Transverse colon (tissue), 4 donors: ENCODE measurements around the gene ASB10. TPM values are rescaled to one million over a fixed set of nuclear protein-coding genes. Genes with fewer than 3 reads are reported as not detected.

Source experiments
- DNase-seq: peaks from one replicate; pipeline ENCODE4 v3.0.0-alpha.2; 2019
- H3K27ac ChIP-seq, 4 donors: fragments of 200-600 bp; sonication (generic); 2 replicates each; pipeline ENCODE4 v1.5.1; 2016 to 2018; ENCODE audit warnings: inconsistent platforms in 4 of 4
- H3K27me3 ChIP-seq: fragments of 200-600 bp; sonication (generic); 2 replicates; pipeline ENCODE4 v1.5.1; 2017; ENCODE audit warnings: inconsistent platforms
- H3K36me3 ChIP-seq, 4 donors: fragments of 200-600 bp; sonication (generic); 2 replicates each; pipeline ENCODE4 v1.5.1; 2017 to 2019; ENCODE audit warnings: inconsistent platforms in 4 of 4
- H3K4me1 ChIP-seq, 4 donors: fragments of 200-600 bp; sonication (generic); 2 replicates each; pipeline ENCODE4 v1.5.1; 2017 to 2020; ENCODE audit warnings: inconsistent platforms in 4 of 4
- H3K4me3 ChIP-seq, 4 donors: fragments of 200-600 bp; sonication (generic); 1 replicate in 1 of 4; 2 replicates in 3 of 4; pipeline versions ENCODE4 v1.5.1 to v1.6.1; 2017 to 2019; ENCODE audit warnings: inconsistent platforms in 4 of 4
- H3K9me3 ChIP-seq, 2 donors: fragments of 200-600 bp; sonication (generic); 2 replicates each; pipeline ENCODE4 v1.5.1; 2017 to 2019; ENCODE audit warnings: inconsistent platforms in 2 of 2
- EP300 ChIP-seq: sonication (generic); formaldehyde crosslinking; IDR thresholded peaks from one replicate; pipeline ENCODE4 v1.6.1; 2017; ENCODE audit warnings: antibody characterized with exemption, low read depth
- POLR2A ChIP-seq: fragments of 450-650 bp; IDR thresholded peaks from one replicate; pipeline ENCODE4 v1.6.1; 2016; ENCODE audit warnings: antibody characterized with exemption, mild to moderate bottlenecking, moderate library complexity
- POLR2AphosphoS5 ChIP-seq, 3 donors: sonication (generic); formaldehyde crosslinking; IDR thresholded peaks; one replicate each; pipeline ENCODE4 v1.6.1; 2016; ENCODE audit warnings: antibody characterized with exemption in 3 of 3
- WGBS, 2 donors: methylation state at CpG; one replicate each; pipeline ENCODE4 v1.1.5; 2018; ENCODE audit warnings: low coverage in 1 of 2; 5-methylcytosine and 5-hydroxymethylcytosine counted together
- in situ Hi-C, 4 donors: fragments of 200-750 bp; cut with MboI; loops; one replicate each; pipeline versions ENCODE4 v1.15.0 to v1.15.1; 2017; ENCODE audit warnings: low sequenced_read_pairs in 3 of 4, low pct_ligation_motif_present in 1 of 4, low pct_unique_long_range_greater_than_20kb in 1 of 4
- intact Hi-C: fragments of 100-400 bp; cut with DNase I; formaldehyde crosslinking; loops from one replicate; pipeline ENCODE4 v1.15.1; 2023; ENCODE audit warnings: low total_unique reads
- total RNA-seq, 4 donors: library from RNA; depleted of rRNA; stranded (reverse); fragments of >200 nt; gene quantifications; one replicate each; pipeline ENCODE4 v1.1.0, GENCODE V29; 2016
- TF ChIP-seq, protein P1 (sequence below), 5 experiments: fragments of 200-600 bp in 3 of 5; fragments of 450-650 bp in 2 of 5; sonication (generic) in 3 of 5; IDR thresholded peaks; 1 replicate in 2 of 5; 2 replicates in 3 of 5; pipeline ENCODE4 v1.5.1; 2016 to 2017; ENCODE audit warnings: antibody characterized with exemption in 5 of 5, inconsistent platforms in 3 of 5, mild to moderate bottlenecking in 2 of 5, moderate library complexity in 1 of 5

The ASB10 gene
- total RNA-seq, 4 donors from 2014 or later, result not detected

DNA sequence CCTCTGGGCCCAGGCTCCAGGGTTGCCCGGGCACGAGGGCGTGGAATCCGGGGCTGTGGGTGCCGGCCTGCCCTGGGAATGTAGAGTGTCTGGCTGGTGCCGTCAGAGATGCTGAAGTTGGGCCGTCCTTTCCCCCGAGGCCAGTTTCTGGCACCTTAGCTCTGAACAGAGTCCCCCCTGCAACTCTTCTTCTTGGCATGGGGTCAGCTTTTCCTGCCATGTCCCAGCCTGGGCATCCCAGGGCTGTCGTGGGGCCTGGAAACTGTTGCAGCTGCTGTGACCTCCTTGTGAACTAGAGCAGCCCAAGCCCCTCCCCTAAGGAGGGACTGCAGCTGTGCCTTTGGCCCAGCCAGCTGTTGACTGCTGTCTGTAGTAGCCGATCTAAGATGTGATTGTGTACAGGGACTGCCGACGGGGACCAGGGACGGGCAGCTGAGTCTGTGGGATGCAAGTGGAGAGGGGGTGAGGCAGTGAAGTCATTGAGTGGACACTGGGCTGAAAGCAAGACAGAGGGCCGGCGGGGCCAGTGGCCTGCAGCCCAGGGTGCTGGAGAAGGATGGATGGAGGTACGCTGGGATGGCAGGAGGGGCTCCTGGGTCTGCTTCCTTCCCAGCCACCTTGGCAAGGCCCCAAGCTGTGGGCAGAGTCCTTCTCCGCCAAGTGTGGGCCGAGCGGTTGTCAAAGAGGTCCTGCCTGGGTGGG, 55.3 kb downstream of the ASB10 start:
- peaks cover 0 to 5% (median 3%) of the 10 kb centered on the region in 4 donors for H3K4me1 ChIP-seq

GRCh38 chr7:151131224-151131591, 55.8 kb downstream of the ASB10 start:
- intact Hi-C loops (no loop called here), in situ Hi-C loops (no loop called here)

More for the DNA sequence above, 55.3 kb downstream of the ASB10 start:
- peaks cover 0 to 30% (median 12%) of the 10 kb centered on the region in 4 donors for H3K36me3 ChIP-seq
- 85 to 96% methylated on average over 5 to 19 of the region's 19 CpGs for WGBS, 2 donors
- H3K27me3 ChIP-seq, result no peaks in the 10 kb centered on the region
- H3K4me3 ChIP-seq, result no peak overlapping the region
- no peaks in the 10 kb centered on the region for H3K9me3 ChIP-seq
- H3K27ac ChIP-seq, result no peak overlapping the region
- TF ChIP-seq, protein P1, sequence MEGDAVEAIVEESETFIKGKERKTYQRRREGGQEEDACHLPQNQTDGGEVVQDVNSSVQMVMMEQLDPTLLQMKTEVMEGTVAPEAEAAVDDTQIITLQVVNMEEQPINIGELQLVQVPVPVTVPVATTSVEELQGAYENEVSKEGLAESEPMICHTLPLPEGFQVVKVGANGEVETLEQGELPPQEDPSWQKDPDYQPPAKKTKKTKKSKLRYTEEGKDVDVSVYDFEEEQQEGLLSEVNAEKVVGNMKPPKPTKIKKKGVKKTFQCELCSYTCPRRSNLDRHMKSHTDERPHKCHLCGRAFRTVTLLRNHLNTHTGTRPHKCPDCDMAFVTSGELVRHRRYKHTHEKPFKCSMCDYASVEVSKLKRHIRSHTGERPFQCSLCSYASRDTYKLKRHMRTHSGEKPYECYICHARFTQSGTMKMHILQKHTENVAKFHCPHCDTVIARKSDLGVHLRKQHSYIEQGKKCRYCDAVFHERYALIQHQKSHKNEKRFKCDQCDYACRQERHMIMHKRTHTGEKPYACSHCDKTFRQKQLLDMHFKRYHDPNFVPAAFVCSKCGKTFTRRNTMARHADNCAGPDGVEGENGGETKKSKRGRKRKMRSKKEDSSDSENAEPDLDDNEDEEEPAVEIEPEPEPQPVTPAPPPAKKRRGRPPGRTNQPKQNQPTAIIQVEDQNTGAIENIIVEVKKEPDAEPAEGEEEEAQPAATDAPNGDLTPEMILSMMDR (IDR thresholded peaks at IDR 0.05), result no peak
- TF ChIP-seq EP300 (no peak), POLR2AphosphoS5 (IDR thresholded peaks at IDR 0.05) (no peak), POLR2A (no peak)
- in situ Hi-C loops, result no loop called here
- no peak for DNase-seq
- intact Hi-C loops, result no loop called here

GRCh38 chr7:151130741-151131157, 56.3 kb downstream of the ASB10 start:
- 93 to 97% methylated on average over 9 to 17 of the region's 17 CpGs for WGBS, 2 donors
- TF ChIP-seq EP300, result no peak
- TF ChIP-seq, protein P1 (IDR thresholded peaks at IDR 0.05), result no peak
- TF ChIP-seq POLR2AphosphoS5 (IDR thresholded peaks at IDR 0.05), result no peak
- TF ChIP-seq POLR2A, result no peak
- no peaks in the 10 kb centered on the region for H3K27me3 ChIP-seq
- peaks cover 0 to 15% (median 9%) of the 10 kb centered on the region in 4 donors for H3K4me1 ChIP-seq
- in situ Hi-C loops (no loop called here), intact Hi-C loops (no loop called here)
- no peak overlapping the region for H3K4me3 ChIP-seq
- no peak for DNase-seq
- H3K27ac ChIP-seq, result no peak overlapping the region
- no peaks in the 10 kb centered on the region for H3K9me3 ChIP-seq
- H3K36me3 ChIP-seq, result peaks cover 0 to 22% (median 10%) of the 10 kb centered on the region in 4 donors

More at GRCh38 chr7:151131224-151131591, 55.8 kb downstream of the ASB10 start:
- H3K27me3 ChIP-seq, result no peaks in the 10 kb centered on the region
- DNase-seq, result no peak
- peaks cover 0 to 10% (median 6%) of the 10 kb centered on the region in 4 donors for H3K4me1 ChIP-seq
- no peak overlapping the region for H3K27ac ChIP-seq
- peaks cover 0 to 26% (median 12%) of the 10 kb centered on the region in 4 donors for H3K36me3 ChIP-seq
- 81 to 90% methylated on average over 10 to 13 of the region's 13 CpGs for WGBS, 2 donors
- no peaks in the 10 kb centered on the region for H3K9me3 ChIP-seq
- no peak for TF ChIP-seq POLR2AphosphoS5 (IDR thresholded peaks at IDR 0.05)
- TF ChIP-seq POLR2A, result no peak
- no peak for TF ChIP-seq EP300
- TF ChIP-seq, protein P1 (IDR thresholded peaks at IDR 0.05), result no peak
- H3K4me3 ChIP-seq, result no peak overlapping the region

DNA sequence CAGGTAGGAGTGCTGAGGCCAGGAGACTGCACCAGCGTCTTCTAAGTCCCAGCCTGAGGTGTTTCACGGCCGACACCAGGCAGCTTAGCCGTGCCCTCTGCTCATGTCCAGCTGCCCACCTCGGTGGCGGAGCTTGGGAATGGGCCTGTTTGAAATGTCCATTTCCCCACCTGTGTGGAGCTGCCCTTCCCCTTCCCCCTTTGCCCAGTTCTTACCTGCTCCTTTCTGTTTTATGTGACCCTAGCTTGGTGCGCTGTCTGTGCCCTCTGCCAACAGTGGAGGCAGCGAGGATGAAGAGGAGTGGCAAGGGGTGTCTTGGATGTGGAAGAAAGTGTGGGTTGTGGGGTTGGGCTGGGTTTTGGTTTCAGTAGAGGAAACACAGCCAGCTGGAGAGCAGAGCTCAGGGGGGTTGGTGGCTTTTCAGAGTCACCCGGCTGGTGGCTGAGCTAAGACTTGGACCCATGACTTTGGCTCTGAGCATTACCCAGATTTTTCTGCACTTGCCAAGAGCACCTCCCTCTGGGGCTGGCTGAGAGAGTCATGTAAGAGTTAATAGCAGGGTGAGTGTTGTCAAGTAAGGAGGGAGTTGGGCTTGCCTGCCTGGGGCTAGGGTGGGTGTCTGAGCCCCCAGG, 57.0 kb downstream of the ASB10 start:
- no peak overlapping the region for H3K27ac ChIP-seq
- intact Hi-C loops, result loop anchor here (10.0 kb wide), 1 partner anchor 175 kb away; no protein-coding TSS in a partner anchor
- H3K36me3 ChIP-seq, result peaks cover 0 to 20% (median 9%) of the 10 kb centered on the region in 4 donors
- TF ChIP-seq, protein P1 (IDR thresholded peaks at IDR 0.05), result no peak
- no peak for TF ChIP-seq EP300
- no peak for TF ChIP-seq POLR2AphosphoS5 (IDR thresholded peaks at IDR 0.05)
- TF ChIP-seq POLR2A, result no peak
- no peaks in the 10 kb centered on the region for H3K9me3 ChIP-seq
- in situ Hi-C loops, result loop anchor here in 2 of 4 donors (5.0 to 10.0 kb wide), 2 partner anchors 42 to 45 kb away; no protein-coding TSS in a partner anchor
- peaks cover 0 to 21% (median 16%) of the 10 kb centered on the region in 4 donors for H3K4me1 ChIP-seq
- no peak for DNase-seq
- no peak overlapping the region for H3K4me3 ChIP-seq
- no peaks in the 10 kb centered on the region for H3K27me3 ChIP-seq
- WGBS, 2 donors, result 92% methylated on average over 9 of the region's 9 CpGs; no CpG with 5 or more reads in 1 of the 2 donors
